GM12864 (cell line): ENCODE measurements around the gene MRLN.
"Not testable (repeated sequence)": the region's sequence is repeated elsewhere in the genome, so short reads cannot be mapped to it uniquely, and the experiment has no call there.

ENCODE experiments used
- DNase-seq: peaks from one replicate; pipeline ENCODE4 v3.0.0-alpha.2; 2011; ENCODE audit warnings: low read depth
- H3K4me3 ChIP-seq: 2 replicates; pipeline ENCODE4 v1.5.1; 2011; ENCODE audit warnings: mild to moderate bottlenecking, low read depth, low read length, control low read depth
- TF ChIP-seq, protein P1 (sequence below): IDR thresholded peaks from 2 replicates; pipeline ENCODE4 v1.5.1; 2011; ENCODE audit warnings: low read depth, mild to moderate bottlenecking, moderate library complexity, low read length, control low read depth, inconsistent platforms; ENCODE audit errors: missing control alignments

The MRLN gene

GRCh38 chr10:59741583-59741982 lies 11.7 kb downstream of the MRLN start:
- TF ChIP-seq, protein P1, sequence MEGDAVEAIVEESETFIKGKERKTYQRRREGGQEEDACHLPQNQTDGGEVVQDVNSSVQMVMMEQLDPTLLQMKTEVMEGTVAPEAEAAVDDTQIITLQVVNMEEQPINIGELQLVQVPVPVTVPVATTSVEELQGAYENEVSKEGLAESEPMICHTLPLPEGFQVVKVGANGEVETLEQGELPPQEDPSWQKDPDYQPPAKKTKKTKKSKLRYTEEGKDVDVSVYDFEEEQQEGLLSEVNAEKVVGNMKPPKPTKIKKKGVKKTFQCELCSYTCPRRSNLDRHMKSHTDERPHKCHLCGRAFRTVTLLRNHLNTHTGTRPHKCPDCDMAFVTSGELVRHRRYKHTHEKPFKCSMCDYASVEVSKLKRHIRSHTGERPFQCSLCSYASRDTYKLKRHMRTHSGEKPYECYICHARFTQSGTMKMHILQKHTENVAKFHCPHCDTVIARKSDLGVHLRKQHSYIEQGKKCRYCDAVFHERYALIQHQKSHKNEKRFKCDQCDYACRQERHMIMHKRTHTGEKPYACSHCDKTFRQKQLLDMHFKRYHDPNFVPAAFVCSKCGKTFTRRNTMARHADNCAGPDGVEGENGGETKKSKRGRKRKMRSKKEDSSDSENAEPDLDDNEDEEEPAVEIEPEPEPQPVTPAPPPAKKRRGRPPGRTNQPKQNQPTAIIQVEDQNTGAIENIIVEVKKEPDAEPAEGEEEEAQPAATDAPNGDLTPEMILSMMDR = no peak
- DNase-seq = no peak
- H3K4me3 ChIP-seq = no peak overlapping the region

DNA sequence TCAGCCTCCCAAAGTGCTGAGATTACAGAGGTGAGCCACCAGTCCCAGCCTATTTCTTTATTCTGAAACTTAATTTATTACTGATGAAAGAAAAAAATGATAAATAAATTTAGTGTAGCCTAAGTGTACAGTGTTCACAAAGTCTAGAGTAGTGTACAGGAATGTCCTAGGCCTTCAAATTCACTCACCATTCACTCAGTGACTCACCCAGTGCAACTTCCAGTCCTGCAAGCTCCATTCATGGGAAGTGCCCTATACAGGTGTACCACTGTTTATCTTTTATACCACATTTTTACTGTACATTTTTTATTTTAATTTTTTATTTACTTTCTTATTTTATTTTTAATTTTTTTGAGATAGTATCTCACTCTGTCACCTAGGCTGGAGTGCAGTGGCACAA lies 12.2 kb downstream of the MRLN start:
- TF ChIP-seq, protein P1 = no peak
- no peak for DNase-seq
- H3K4me3 ChIP-seq = no peak overlapping the region

DNA sequence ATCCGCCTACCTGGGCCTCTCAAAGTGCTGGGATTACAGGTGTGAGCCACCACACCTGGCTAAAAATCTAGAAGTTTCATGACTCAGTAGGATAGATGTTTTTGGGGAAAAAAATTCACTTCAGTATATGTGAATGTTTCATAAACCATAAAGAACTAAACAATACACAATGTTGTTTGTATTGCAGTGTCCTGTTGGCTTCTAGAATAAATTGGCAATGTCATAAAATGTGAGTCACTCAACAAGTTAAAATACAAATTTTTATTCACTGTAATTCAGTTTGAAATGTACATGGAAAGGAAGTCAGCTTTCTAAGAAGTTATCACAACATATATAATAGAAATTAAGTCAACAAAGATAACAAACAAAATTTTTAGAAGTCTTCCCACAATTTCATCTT lies 16.5 kb downstream of the MRLN start:
- DNase-seq = no peak
- H3K4me3 ChIP-seq = no peak overlapping the region
- TF ChIP-seq, protein P1 = no peak

- TF ChIP-seq, protein P1 = no peak
- no peak for DNase-seq
Observed at GRCh38 chr10:59735296-59735695, 18.0 kb downstream of the MRLN start.

GRCh38 chr10:59734014-59734462 lies 19.2 kb downstream of the MRLN start:
- TF ChIP-seq, protein P1 = no peak
- DNase-seq = no peak
- H3K4me3 ChIP-seq = no peak overlapping the region

More at GRCh38 chr10:59735296-59735695, 18.0 kb downstream of the MRLN start:
- H3K4me3 ChIP-seq = no peak overlapping the region

DNA sequence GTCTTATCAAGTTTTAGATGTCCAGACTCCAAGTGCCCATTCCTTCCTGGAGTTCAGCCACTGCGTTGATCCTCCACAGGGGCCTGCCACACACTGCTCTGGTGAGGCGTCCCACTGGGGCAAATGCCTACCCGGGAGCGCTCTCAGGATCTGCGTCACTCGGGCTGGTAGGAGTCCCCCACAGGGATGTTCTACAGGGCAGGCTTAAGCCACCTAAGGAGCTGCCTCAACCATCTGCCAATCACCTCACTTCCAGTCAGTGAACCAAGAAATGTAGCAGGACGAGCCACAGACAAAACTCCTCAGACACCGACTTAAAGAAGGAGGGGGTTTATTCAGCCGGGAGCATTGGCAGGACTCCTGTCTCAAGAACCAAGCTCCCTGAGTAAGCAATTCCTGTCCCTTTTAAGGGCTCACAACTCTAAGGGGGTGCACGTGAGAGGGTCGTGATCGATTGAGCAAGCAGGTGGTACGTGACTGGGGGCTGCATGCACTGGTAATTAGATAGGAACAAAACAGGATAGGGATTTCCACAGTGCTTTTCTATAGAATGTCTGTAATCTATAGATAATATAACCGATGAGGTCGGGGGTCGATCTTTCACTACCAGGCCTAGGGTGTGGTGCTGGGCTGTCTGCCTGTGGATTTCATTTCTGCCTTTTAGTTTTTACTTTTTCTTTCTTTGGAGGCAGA lies 19.8 kb downstream of the MRLN start:
- DNase-seq, H3K4me3 ChIP-seq: not testable (repeated sequence)

DNA sequence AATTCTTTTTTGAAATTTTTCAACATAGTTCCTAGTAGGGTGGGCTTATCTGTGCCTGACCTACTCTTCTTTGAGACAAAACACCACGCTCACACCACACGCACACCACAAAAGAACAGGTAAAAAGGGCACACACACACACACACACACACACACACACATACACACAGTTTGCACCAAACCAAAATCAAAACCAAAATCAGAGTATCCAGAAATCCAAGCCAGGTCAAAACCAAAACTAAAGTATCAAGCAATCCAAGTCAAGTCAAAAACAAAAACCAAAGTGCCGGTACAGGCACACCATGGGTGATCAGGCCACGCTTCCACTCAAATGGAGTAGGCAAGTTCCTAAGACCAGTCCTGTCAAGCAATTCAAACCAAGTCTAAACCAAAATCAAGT lies 20.4 kb downstream of the MRLN start:
- H3K4me3 ChIP-seq, DNase-seq: not testable (repeated sequence)

- not testable (repeated sequence) for DNase-seq, H3K4me3 ChIP-seq
Observed at GRCh38 chr10:59729167-59729566, 24.1 kb downstream of the MRLN start.
